Ectodermal cell (in vitro differentiated cells): ENCODE data around the gene BPIFB2. TPM values are rescaled to one million over a fixed set of nuclear protein-coding genes. Genes with fewer than 3 reads are reported as not detected.
"Not testable (repeated sequence)": the region's sequence is repeated elsewhere in the genome, so short reads cannot be mapped to it uniquely, and the experiment has no call there.

Source experiments
- H3K27ac ChIP-seq: 2 replicates; pipeline ENCODE4 v1.7.0; 2013; ENCODE audit warnings: mild to moderate bottlenecking, low read depth, low read length; ENCODE audit not compliant: insufficient read depth, poor library complexity, severe bottlenecking
- H3K27me3 ChIP-seq: 2 replicates; pipeline ENCODE4 v1.7.0; 2013; ENCODE audit warnings: mild to moderate bottlenecking, low read length; ENCODE audit not compliant: insufficient read depth, control insufficient read depth, poor library complexity, severe bottlenecking
- H3K36me3 ChIP-seq: one replicate; pipeline ENCODE4 v1.7.0; 2013; ENCODE audit warnings: low read length; ENCODE audit not compliant: control insufficient read depth, insufficient read depth
- H3K4me1 ChIP-seq: one replicate; pipeline ENCODE4 v1.7.0; 2013; ENCODE audit warnings: low read length; ENCODE audit not compliant: control insufficient read depth, insufficient read depth
- H3K4me3 ChIP-seq: 2 replicates; pipeline ENCODE4 v1.7.0; 2013; ENCODE audit warnings: low read depth, low read length, control low read depth; ENCODE audit not compliant: insufficient read depth
- H3K9me3 ChIP-seq: 2 replicates; pipeline ENCODE4 v1.7.0; 2013; ENCODE audit warnings: mild to moderate bottlenecking, low read length, moderate library complexity; ENCODE audit not compliant: control insufficient read depth
- WGBS, 2 experiments: methylation state at CpG; one replicate each; pipeline ENCODE4 v1.1.7; 2013; ENCODE audit warnings: missing lambda C conversion rate in 2 of 2; 5-methylcytosine and 5-hydroxymethylcytosine counted together
- polyA plus RNA-seq, 4 experiments: library from polyadenylated mRNA; stranded (reverse); fragments of 50-300 nt; gene quantifications; one replicate each; pipeline ENCODE4 v1.2.3, GENCODE V29; 2013

Gene BPIFB2, protein sequence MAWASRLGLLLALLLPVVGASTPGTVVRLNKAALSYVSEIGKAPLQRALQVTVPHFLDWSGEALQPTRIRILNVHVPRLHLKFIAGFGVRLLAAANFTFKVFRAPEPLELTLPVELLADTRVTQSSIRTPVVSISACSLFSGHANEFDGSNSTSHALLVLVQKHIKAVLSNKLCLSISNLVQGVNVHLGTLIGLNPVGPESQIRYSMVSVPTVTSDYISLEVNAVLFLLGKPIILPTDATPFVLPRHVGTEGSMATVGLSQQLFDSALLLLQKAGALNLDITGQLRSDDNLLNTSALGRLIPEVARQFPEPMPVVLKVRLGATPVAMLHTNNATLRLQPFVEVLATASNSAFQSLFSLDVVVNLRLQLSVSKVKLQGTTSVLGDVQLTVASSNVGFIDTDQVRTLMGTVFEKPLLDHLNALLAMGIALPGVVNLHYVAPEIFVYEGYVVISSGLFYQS
- polyA plus RNA-seq (2013, experiment 1 of 4) = not detected
- polyA plus RNA-seq (2013, experiment 2 of 4) = not detected
- not detected for polyA plus RNA-seq (2013, experiment 3 of 4)
- polyA plus RNA-seq (2013, experiment 4 of 4) = not detected

DNA sequence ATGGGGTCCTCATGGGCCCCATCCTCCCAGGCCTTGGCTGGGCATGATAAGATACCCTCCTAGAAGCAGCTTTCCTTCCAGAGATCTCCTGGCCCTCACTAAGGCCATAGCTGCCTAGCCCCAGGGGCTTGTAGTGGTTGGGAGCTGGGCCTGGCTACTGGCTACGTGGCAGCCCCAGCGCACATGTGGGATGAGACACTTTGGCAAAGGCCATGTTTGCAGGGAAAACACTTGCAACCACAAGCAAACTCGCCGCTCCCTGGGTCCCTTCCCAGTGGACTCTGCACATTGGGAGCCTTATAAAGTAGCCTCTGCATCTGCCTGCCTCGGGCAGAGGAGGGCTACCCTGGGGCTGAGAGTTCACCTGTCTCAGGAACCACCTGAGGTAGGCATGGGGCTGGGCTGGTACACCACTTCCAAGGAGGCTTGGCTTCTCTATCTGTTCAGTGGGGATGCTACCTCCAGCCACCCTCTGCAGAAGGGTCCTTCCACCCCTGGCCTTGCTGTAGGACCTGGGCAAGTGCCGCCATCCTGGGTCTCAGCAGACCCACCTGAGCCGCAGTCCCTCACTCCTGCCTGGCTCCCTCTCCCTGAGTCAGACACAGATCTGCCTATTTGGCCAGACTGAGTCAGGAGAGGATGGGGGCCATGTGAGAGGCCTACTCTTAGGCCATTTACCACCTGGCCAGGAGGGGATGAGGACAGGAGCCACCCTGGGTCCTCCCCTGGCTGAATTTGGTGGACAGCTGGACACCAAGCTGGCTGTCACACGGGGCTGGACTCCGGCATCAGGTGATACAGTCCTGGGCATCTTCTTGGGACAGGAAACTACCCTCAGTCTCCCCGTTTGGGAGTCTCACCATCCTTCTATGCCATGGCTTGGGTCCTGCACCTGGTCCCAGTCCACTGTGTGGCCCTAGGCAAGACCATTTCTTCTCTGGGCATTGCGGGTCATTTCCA lies at the start of gene BPIFB2:
Gene BPIFB2, plus strand, starts transcription at position 329 of the 960 bp plus-strand sequence. CDS start 871 bp downstream, outside the sequence.
- no peaks in the 10 kb centered on the region for H3K27me3 ChIP-seq
- H3K9me3 ChIP-seq = no peaks in the 10 kb centered on the region
- no peaks in the 10 kb centered on the region for H3K36me3 ChIP-seq
- H3K4me1 ChIP-seq = peaks cover 5% of the 10 kb centered on the region
- no peak within 1 kb of the TSS for H3K4me3 ChIP-seq
- no peak within 1 kb of the TSS for H3K27ac ChIP-seq
- 91 to 94% methylated on average over 11 of the region's 11 CpGs for WGBS, 2 experiments

DNA sequence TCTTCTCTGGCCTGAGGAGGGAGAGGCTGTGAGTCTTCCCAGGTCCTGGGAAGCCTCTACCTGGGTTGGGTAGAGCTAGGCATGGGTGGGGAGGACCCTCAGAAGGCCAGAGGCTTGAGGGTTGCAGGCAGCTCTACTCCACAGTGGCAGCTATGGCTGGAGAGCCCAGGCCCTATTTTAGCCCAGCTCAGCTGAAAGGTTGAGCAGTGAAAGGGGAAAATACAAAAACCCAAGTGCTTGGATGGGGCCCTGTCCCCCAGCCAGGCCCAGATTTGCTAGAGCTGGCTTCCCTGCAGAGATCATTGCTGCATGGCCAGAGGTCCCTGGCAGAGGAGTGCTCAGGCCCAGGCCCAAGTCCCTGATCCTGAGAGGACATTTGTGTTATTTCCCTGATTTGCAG lies 48.9 kb upstream of the BPIFB2 start:
- Histone ChIP-seq H3K27ac (no peak overlapping the region), H3K9me3 (peaks cover 2% of the 10 kb centered on the region), H3K4me1 (no peaks in the 10 kb centered on the region), H3K4me3 (no peak overlapping the region), H3K27me3 (no peaks in the 10 kb centered on the region), H3K36me3 (no peaks in the 10 kb centered on the region)

GRCh38 chr20:32959351-32960221 lies 47.9 kb upstream of the BPIFB2 start:
- Histone ChIP-seq H3K27ac (no peak overlapping the region), H3K9me3 (peaks cover 2% of the 10 kb centered on the region), H3K27me3 (no peaks in the 10 kb centered on the region), H3K36me3 (no peaks in the 10 kb centered on the region), H3K4me3 (no peak overlapping the region), H3K4me1 (no peaks in the 10 kb centered on the region)
- WGBS, 2 experiments = 88 to 92% methylated on average over 14 of the region's 14 CpGs

GRCh38 chr20:32960222-32960518 lies 47.3 kb upstream of the BPIFB2 start:
- Histone ChIP-seq H3K4me3 (no peak overlapping the region), H3K9me3 (peaks cover 2% of the 10 kb centered on the region), H3K36me3 (no peaks in the 10 kb centered on the region), H3K4me1 (no peaks in the 10 kb centered on the region), H3K27ac (no peak overlapping the region), H3K27me3 (no peaks in the 10 kb centered on the region)

DNA sequence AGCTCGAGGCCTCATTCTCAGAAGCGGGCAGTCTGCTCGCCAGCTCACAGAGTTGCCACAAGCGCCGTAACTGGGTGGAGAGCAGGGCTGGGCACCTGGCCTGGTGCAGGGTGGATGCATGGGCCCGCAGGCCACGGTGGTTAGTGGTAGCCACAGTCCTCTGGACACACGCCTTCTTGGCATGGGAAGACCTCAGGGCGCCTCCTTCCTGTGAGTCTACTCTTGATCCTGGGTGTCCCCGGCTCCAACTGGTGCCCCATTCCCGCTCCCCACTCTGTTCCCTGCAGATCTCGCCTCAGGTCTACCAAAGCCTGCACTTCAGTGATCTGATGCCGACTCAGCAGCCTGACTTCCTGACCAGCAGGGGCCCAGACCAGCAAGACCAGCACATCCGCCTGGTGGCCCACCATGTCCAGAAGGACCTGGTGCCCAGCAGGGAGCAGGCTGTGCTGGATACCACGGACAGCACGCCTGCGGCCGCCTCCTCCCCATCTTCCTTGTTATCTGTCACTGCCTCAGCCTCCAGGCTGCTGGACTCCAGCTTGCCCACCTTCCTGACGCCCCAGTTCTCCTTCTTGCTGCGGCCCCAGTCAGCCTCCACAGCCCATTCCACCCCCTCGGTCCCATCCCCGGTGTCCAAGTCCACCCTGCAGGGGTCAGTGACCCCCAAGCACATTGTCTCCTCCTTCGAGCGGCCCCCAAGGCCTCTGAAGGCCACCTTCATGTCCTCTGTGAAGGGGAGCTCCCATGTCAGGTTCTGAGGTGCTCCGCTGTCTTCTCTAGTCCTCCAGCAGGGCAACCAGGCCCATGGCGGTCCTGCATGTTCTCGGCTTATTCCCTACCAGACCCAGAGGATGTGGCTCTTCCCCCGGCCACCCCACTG lies 46.4 kb upstream of the BPIFB2 start:
- no peak overlapping the region for H3K27ac ChIP-seq
- 92 to 94% methylated on average over 28 of the region's 28 CpGs for WGBS, 2 experiments
- H3K9me3 ChIP-seq = no peaks in the 10 kb centered on the region
- H3K4me3 ChIP-seq = no peak overlapping the region
- no peaks in the 10 kb centered on the region for H3K36me3 ChIP-seq
- H3K27me3 ChIP-seq = no peaks in the 10 kb centered on the region
- H3K4me1 ChIP-seq = no peaks in the 10 kb centered on the region

DNA sequence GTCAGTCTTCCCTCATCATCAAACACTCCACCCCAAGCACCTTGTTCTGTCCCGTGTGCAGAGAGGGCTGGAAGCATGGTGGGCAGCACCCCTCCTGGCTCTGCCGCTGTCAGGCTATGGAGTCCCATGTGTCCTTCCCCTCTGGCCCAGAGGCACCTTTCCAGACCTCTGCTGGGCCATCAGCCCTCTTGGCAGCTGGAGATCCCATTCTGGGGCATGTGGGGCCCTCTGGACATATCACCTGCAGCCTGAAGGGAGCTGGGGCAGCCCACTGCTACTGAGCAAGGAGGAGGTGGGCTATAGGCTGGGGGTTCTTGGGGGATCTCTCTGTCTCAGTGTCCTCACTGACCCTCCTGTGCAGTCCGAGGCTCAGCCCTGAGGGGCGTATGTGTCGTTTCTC lies 45.5 kb upstream of the BPIFB2 start:
- H3K36me3 ChIP-seq = no peaks in the 10 kb centered on the region
- H3K4me3 ChIP-seq = no peak overlapping the region
- 93 to 97% methylated on average over 5 of the region's 5 CpGs for WGBS, 2 experiments
- H3K4me1 ChIP-seq = no peaks in the 10 kb centered on the region
- H3K27me3 ChIP-seq = no peaks in the 10 kb centered on the region
- no peak overlapping the region for H3K27ac ChIP-seq
- no peaks in the 10 kb centered on the region for H3K9me3 ChIP-seq

- H3K27ac ChIP-seq, H3K36me3 ChIP-seq, H3K9me3 ChIP-seq, H3K27me3 ChIP-seq, H3K4me1 ChIP-seq, H3K4me3 ChIP-seq: not testable (repeated sequence)
- WGBS, 2 experiments = 91 to 92% methylated on average over 11 of the region's 11 CpGs
Observed at GRCh38 chr20:32962646-32963045, 44.9 kb upstream of the BPIFB2 start.

DNA sequence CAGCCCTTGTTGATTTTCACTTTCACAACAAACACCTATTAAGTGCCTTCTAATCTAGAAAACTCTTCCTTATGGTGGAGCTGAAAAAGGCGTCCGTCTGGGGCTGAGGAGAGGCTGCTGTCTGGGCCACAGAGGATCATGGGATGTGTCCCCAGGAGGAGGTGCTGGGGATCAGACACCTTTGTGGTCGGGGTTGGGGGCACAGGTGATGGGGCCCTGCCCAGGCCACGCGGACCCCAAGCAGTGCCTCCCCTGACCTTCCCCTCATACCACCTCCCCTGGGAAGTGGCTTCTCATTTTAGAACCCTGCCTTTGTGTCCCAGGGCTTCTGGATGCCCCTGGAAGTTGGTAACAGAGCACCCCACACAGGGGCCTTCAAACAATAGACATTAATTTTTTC lies 44.3 kb upstream of the BPIFB2 start:
- no peaks in the 10 kb centered on the region for H3K9me3 ChIP-seq
- H3K4me1 ChIP-seq = no peaks in the 10 kb centered on the region
- WGBS, 2 experiments = 95% methylated on average over 5 of the region's 5 CpGs
- H3K27me3 ChIP-seq = no peaks in the 10 kb centered on the region
- no peak overlapping the region for H3K27ac ChIP-seq
- H3K4me3 ChIP-seq = no peak overlapping the region
- H3K36me3 ChIP-seq = no peaks in the 10 kb centered on the region

- Histone ChIP-seq H3K4me1 (no peaks in the 10 kb centered on the region), H3K27ac (no peak overlapping the region), H3K27me3 (no peaks in the 10 kb centered on the region), H3K4me3 (no peak overlapping the region), H3K36me3 (no peaks in the 10 kb centered on the region), H3K9me3 (no peaks in the 10 kb centered on the region)
- 92 to 93% methylated on average over 6 of the region's 6 CpGs for WGBS, 2 experiments
Observed at GRCh38 chr20:32964575-32964974, 42.9 kb upstream of the BPIFB2 start.
